ENCODE data around the gene RPS18. TPM values are rescaled to one million over a fixed set of nuclear protein-coding genes. Genes with fewer than 3 reads are reported as not detected.

The RPS18 gene
- total and polyA plus RNA-seq, 4 donors: 742 to 1,432 (median 1,060) TPM

- Histone ChIP-seq H3K4me3 (ENCODE audit: low read depth in 1 of 3, low read length in 3 of 3) (no peak overlapping the region), H3K9ac (ENCODE audit: low read depth in 1 of 2, low read length in 2 of 2) (no peak overlapping the region), H3K9me3 (ENCODE audit: control insufficient read depth in 4 of 4, low read length in 3 of 4) (no peaks in the 10 kb centered on the region), H3K27me3 (ENCODE audit: control insufficient read depth in 4 of 4, insufficient read depth in 4 of 4, low read length in 3 of 4) (no peaks in the 10 kb centered on the region), H3K36me3 (ENCODE audit: control insufficient read depth in 4 of 4, insufficient read depth in 3 of 4, low read depth in 1 of 4, low read length in 3 of 4) (peaks cover 6 to 24% (median 12%) of the 10 kb centered on the region in 4 donors), H3K4me1 (ENCODE audit: control insufficient read depth in 4 of 4, insufficient read depth in 4 of 4, low read length in 3 of 4) (peaks cover 7 to 22% (median 20%) of the 10 kb centered on the region in 4 donors), H3K27ac (ENCODE audit: low read depth in 1 of 2, low read length in 2 of 2) (no peak overlapping the region)
- 88% methylated on average over 3 of the region's 3 CpGs for WGBS
- DNase-seq (ENCODE audit: low spot score): no peak
- TF ChIP-seq GABPA (IDR thresholded peaks at IDR 0.05 in 1 of 2, conservative IDR thresholded peaks at IDR 0.05 in 1 of 2): no peak
- no peak for TF ChIP-seq HNF4G (IDR thresholded peaks at IDR 0.05)
- TF ChIP-seq, protein P1, sequence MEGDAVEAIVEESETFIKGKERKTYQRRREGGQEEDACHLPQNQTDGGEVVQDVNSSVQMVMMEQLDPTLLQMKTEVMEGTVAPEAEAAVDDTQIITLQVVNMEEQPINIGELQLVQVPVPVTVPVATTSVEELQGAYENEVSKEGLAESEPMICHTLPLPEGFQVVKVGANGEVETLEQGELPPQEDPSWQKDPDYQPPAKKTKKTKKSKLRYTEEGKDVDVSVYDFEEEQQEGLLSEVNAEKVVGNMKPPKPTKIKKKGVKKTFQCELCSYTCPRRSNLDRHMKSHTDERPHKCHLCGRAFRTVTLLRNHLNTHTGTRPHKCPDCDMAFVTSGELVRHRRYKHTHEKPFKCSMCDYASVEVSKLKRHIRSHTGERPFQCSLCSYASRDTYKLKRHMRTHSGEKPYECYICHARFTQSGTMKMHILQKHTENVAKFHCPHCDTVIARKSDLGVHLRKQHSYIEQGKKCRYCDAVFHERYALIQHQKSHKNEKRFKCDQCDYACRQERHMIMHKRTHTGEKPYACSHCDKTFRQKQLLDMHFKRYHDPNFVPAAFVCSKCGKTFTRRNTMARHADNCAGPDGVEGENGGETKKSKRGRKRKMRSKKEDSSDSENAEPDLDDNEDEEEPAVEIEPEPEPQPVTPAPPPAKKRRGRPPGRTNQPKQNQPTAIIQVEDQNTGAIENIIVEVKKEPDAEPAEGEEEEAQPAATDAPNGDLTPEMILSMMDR (IDR thresholded peaks at IDR 0.05; ENCODE audit: low read depth, low read length, missing input control): no peak
- TF ChIP-seq HNF4A (conservative IDR thresholded peaks at IDR 0.05): no peak
These were observed 30.0 kb downstream of the RPS18 start for GRCh38 chr6:33301877-33302276.

DNA sequence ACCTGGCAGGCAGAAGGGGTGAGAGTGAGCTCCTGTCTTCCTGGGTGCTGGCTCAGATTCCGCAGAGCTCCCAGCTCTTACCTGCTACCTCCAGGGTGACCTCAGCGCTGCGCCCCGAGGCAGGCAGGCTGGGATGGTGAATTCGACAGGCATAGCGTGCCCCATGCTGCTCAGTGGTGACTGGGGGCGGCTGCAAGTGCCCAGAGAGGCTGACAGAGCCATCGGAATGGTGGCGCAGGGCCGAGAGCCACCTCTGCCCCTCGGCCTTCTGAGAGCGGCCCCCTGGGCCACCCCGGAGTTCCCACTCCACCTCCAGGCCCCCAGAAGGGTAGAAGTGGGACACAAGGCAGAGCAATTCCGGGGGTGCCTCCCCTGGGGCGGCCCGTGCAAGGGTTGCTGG is 32.3 kb downstream of the RPS18 start:
- H3K27me3 ChIP-seq (ENCODE audit: control insufficient read depth in 4 of 4, insufficient read depth in 4 of 4, low read length in 3 of 4): no peaks in the 10 kb centered on the region
- no peak overlapping the region for H3K9ac ChIP-seq (ENCODE audit: low read depth in 1 of 2, low read length in 2 of 2)
- peaks cover 4 to 9% (median 7%) of the 10 kb centered on the region in 4 donors for H3K4me1 ChIP-seq (ENCODE audit: control insufficient read depth in 4 of 4, insufficient read depth in 4 of 4, low read length in 3 of 4)
- H3K36me3 ChIP-seq (ENCODE audit: control insufficient read depth in 4 of 4, insufficient read depth in 3 of 4, low read depth in 1 of 4, low read length in 3 of 4): peaks cover 6 to 24% (median 15%) of the 10 kb centered on the region in 4 donors
- TF ChIP-seq TAF1 (conservative IDR thresholded peaks at IDR 0.05) (no peak), NR2F2 (IDR thresholded peaks at IDR 0.05) (no peak), RXRA (IDR thresholded peaks at IDR 0.05) (no peak), RAD21 (IDR thresholded peaks at IDR 0.05) (no peak), FOXA2 (IDR thresholded peaks at IDR 0.05) (no peak), JUND (IDR thresholded peaks at IDR 0.05) (no peak), ZBTB33 (IDR thresholded peaks at IDR 0.05) (no peak), FOXA1 (IDR thresholded peaks at IDR 0.05) (no peak), GABPA (IDR thresholded peaks at IDR 0.05 in 1 of 2, conservative IDR thresholded peaks at IDR 0.05 in 1 of 2) (no peak), HNF4A (conservative IDR thresholded peaks at IDR 0.05) (no peak), ATF3 (IDR thresholded peaks at IDR 0.05) (no peak), HNF4G (IDR thresholded peaks at IDR 0.05) (no peak)
- TF ChIP-seq, protein P1 (IDR thresholded peaks at IDR 0.05; ENCODE audit: low read depth, low read length, missing input control): no peak
- no peaks in the 10 kb centered on the region for H3K9me3 ChIP-seq (ENCODE audit: control insufficient read depth in 4 of 4, low read length in 3 of 4)
- 94% methylated on average over 16 of the region's 16 CpGs for WGBS
- no peak overlapping the region for H3K27ac ChIP-seq (ENCODE audit: low read depth in 1 of 2, low read length in 2 of 2)
- DNase-seq (ENCODE audit: low spot score): no peak
- no peak overlapping the region for H3K4me3 ChIP-seq (ENCODE audit: low read depth in 1 of 3, low read length in 3 of 3)
